ENCODE measurements around the gene TPBGL. TPM values are rescaled to one million over a fixed set of nuclear protein-coding genes. Genes with fewer than 3 reads are reported as not detected.

Gene TPBGL, protein sequence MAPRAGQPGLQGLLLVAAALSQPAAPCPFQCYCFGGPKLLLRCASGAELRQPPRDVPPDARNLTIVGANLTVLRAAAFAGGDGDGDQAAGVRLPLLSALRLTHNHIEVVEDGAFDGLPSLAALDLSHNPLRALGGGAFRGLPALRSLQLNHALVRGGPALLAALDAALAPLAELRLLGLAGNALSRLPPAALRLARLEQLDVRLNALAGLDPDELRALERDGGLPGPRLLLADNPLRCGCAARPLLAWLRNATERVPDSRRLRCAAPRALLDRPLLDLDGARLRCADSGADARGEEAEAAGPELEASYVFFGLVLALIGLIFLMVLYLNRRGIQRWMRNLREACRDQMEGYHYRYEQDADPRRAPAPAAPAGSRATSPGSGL
- total RNA-seq (2021), result not detected in 2 replicates
- Bru-seq, nascent RNA, result not detected
- not detected for BruChase-seq, experiment 1, labeled RNA remaining after a 2-hour chase
- not detected for BruChase-seq, experiment 2, labeled RNA remaining after a 6-hour chase
- long read RNA-seq, result 0 reads

DNA sequence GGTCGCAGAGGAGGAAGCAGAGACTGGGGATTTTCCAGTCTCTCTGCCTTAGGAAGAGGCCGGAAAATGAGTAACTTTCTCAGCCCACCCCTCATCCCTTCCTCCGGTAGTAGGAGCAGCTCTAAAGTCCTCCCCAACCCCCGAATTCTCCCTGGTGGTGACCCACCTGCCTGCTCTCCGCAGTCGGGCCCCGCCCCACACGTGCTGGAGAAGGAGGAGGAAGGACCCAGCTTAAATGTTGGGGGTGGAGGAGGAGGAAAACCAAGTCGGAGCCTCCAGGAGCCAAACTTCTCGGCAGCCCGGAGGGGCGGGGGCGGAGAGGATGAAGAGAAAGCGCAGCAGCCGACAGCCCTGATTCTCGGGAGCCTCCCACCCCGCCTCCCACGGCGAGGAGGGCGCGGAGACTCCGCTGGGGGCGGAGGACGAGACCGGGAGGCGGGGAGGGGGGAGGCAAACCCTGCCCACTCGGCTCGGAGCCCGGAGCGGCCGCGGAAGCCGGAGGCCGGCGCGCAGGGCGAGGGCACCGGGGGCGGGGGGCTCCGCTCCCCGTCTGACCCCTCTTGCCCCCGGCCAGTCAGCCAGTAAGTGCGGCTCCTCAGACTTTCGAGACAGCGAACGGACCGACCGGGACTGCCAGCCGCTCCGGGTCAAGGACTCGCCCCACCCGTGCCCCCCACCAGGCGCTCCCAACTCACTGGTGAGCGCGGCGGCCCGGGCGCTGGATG lies at the start of gene TPBGL:
Gene TPBGL, plus strand, starts transcription at position 464 of the 725 bp plus-strand sequence. CDS start 276 bp downstream, outside the sequence.
- Histone ChIP-seq H2AFZ (no peak within 1 kb of the TSS), H3F3A (ENCODE audit: insufficient read depth, low read depth) (no peaks in the 10 kb centered on the region), H3K27me3 (ENCODE audit: insufficient read depth, low read depth) (peaks cover 56% of the 10 kb centered on the region), H3K4me2 (no peak within 1 kb of the TSS), H4K20me1 (ENCODE audit: insufficient read depth) (no peaks in the 10 kb centered on the region), H3K36me3 (ENCODE audit: low read depth) (no peaks in the 10 kb centered on the region), H3K4me3 (no peak within 1 kb of the TSS), H3K27ac (no peak within 1 kb of the TSS), H3K9me2 (ENCODE audit: insufficient read depth) (no peaks in the 10 kb centered on the region), H3K4me1 (replicated peaks; ENCODE audit: insufficient read depth) (no peaks in the 10 kb centered on the region), H3K79me2 (ENCODE audit: low read depth) (no peaks in the 10 kb centered on the region), H3K9me3 (ENCODE audit: insufficient read depth, low read depth) (no peaks in the 10 kb centered on the region)
- no peak for TF ChIP-seq EZH2 (IDR thresholded peaks at IDR 0.05; ENCODE audit: low read depth)
- TF ChIP-seq, protein P1, sequence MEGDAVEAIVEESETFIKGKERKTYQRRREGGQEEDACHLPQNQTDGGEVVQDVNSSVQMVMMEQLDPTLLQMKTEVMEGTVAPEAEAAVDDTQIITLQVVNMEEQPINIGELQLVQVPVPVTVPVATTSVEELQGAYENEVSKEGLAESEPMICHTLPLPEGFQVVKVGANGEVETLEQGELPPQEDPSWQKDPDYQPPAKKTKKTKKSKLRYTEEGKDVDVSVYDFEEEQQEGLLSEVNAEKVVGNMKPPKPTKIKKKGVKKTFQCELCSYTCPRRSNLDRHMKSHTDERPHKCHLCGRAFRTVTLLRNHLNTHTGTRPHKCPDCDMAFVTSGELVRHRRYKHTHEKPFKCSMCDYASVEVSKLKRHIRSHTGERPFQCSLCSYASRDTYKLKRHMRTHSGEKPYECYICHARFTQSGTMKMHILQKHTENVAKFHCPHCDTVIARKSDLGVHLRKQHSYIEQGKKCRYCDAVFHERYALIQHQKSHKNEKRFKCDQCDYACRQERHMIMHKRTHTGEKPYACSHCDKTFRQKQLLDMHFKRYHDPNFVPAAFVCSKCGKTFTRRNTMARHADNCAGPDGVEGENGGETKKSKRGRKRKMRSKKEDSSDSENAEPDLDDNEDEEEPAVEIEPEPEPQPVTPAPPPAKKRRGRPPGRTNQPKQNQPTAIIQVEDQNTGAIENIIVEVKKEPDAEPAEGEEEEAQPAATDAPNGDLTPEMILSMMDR (conservative IDR thresholded peaks at IDR 0.05), result no peak
- no TSS peak for BruUV-seq (replicated peaks)
- POLR2A ChIA-PET (ENCODE audit: unreplicated experiment), result no interaction called here
- no peak for DNase-seq
- CTCF ChIA-PET, result interaction anchor here (0.7 to 0.9 kb wide), 2 partner anchors 217 to 218 kb away, joined by 3 read pairs; no protein-coding TSS in a partner anchor
- intact Hi-C loops (cut with micrococcal nuclease; ENCODE audit: unreplicated experiment), result loop anchor here (2.0 kb wide), 1 partner anchor 218 kb away; no protein-coding TSS in a partner anchor

DNA sequence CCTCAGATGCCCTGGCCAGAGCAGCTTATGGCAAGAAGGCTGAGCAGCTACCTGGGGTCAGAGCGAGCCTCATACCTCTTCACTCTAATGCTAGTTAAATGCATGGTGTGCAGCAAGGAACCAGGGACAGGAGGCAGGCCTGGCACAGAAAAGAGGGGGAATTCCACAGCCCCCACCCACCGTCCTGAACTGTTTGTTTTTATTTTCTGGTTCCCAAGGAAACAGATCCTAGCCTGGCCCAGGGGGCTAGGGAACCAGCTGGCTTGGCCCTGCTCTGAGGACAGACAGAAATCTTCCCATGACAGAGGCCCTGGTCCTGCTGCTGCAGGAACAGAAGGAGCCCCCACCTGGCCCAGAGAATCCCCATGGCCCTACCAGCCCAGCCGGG lies 49.2 kb upstream of the TPBGL start:
- TF ChIP-seq, protein P1 (conservative IDR thresholded peaks at IDR 0.05), result no peak
- no peak for TF ChIP-seq EZH2 (IDR thresholded peaks at IDR 0.05; ENCODE audit: low read depth)
- no peaks in the 10 kb centered on the region for H3K9me2 ChIP-seq (ENCODE audit: insufficient read depth)
- intact Hi-C loops (cut with micrococcal nuclease; ENCODE audit: unreplicated experiment), result no loop called here
- CTCF ChIA-PET, result no interaction called here
- H3K4me1 ChIP-seq (replicated peaks; ENCODE audit: insufficient read depth), result no peaks in the 10 kb centered on the region
- H3K4me3 ChIP-seq, result no peak overlapping the region
- POLR2A ChIA-PET (ENCODE audit: unreplicated experiment), result no interaction called here
- DNase-seq, result no peak
- no peak overlapping the region for H3K4me2 ChIP-seq
- no peak overlapping the region for H2AFZ ChIP-seq
- peaks cover 85% of the 10 kb centered on the region for H3K27me3 ChIP-seq (ENCODE audit: insufficient read depth, low read depth)
- H3K9me3 ChIP-seq (ENCODE audit: insufficient read depth, low read depth), result no peaks in the 10 kb centered on the region
- H3K27ac ChIP-seq, result no peak overlapping the region
- H3K79me2 ChIP-seq (ENCODE audit: low read depth), result no peaks in the 10 kb centered on the region
- no peaks in the 10 kb centered on the region for H4K20me1 ChIP-seq (ENCODE audit: insufficient read depth)
- no TSS peak for BruUV-seq (replicated peaks)
- no peaks in the 10 kb centered on the region for H3F3A ChIP-seq (ENCODE audit: insufficient read depth, low read depth)
- H3K36me3 ChIP-seq (ENCODE audit: low read depth), result no peaks in the 10 kb centered on the region

DNA sequence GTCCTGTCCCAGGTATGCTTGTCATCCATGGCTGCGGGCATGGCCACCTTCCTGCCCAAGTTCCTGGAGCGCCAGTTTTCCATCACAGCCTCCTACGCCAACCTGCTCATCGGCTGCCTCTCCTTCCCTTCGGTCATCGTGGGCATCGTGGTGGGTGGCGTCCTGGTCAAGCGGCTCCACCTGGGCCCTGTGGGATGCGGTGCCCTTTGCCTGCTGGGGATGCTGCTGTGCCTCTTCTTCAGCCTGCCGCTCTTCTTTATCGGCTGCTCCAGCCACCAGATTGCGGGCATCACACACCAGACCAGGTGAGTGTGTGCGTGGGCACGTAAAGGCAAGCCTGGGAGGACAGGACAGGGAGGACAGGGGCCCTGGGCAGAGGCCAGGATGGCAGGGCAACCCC lies 47.3 kb upstream of the TPBGL start:
- Histone ChIP-seq H3K79me2 (ENCODE audit: low read depth) (no peaks in the 10 kb centered on the region), H3K27me3 (ENCODE audit: insufficient read depth, low read depth) (peaks cover 86% of the 10 kb centered on the region), H3K9me2 (ENCODE audit: insufficient read depth) (no peaks in the 10 kb centered on the region), H3K36me3 (ENCODE audit: low read depth) (no peaks in the 10 kb centered on the region), H3K27ac (no peak overlapping the region), H3F3A (ENCODE audit: insufficient read depth, low read depth) (no peaks in the 10 kb centered on the region), H3K4me1 (replicated peaks; ENCODE audit: insufficient read depth) (no peaks in the 10 kb centered on the region), H3K4me3 (no peak overlapping the region), H3K4me2 (no peak overlapping the region), H4K20me1 (ENCODE audit: insufficient read depth) (no peaks in the 10 kb centered on the region), H3K9me3 (ENCODE audit: insufficient read depth, low read depth) (no peaks in the 10 kb centered on the region), H2AFZ (no peak overlapping the region)
- ChIA-PET POLR2A (ENCODE audit: unreplicated experiment) (no interaction called here), CTCF (no interaction called here)
- no TSS peak for BruUV-seq (replicated peaks)
- TF ChIP-seq EZH2 (IDR thresholded peaks at IDR 0.05; ENCODE audit: low read depth), result no peak
- TF ChIP-seq, protein P1 (conservative IDR thresholded peaks at IDR 0.05), result no peak
- no peak for DNase-seq
- intact Hi-C loops (cut with micrococcal nuclease; ENCODE audit: unreplicated experiment), result no loop called here

Measured in PC-9 (cell line).